MM.1S (cell line): ENCODE data around the gene LHPP.

Experiments used
- DNase-seq: peaks from one replicate; pipeline ENCODE4 v3.0.0-alpha.2; 2015
- H2AFZ ChIP-seq: fragments of 300-600 bp; sonication (generic); 2 replicates; pipeline ENCODE4 v1.6.0; 2016; ENCODE audit warnings: antibody characterized with exemption, low read length
- H3F3A ChIP-seq: fragments of 300-600 bp; sonication (generic); 2 replicates; pipeline ENCODE4 v1.6.1; 2016; ENCODE audit warnings: mild to moderate bottlenecking, antibody characterized with exemption, low read length, moderate library complexity, mixed read lengths; ENCODE audit not compliant: insufficient read depth
- H3K27ac ChIP-seq: fragments of 300-600 bp; sonication (generic); 2 replicates; pipeline ENCODE4 v1.5.1; 2016; ENCODE audit warnings: mild to moderate bottlenecking, low read length
- H3K27me3 ChIP-seq: fragments of 300-600 bp; sonication (generic); replicated peaks from 2 replicates; pipeline ENCODE4 v1.6.0; 2016; ENCODE audit warnings: low read length; ENCODE audit not compliant: insufficient read depth
- H3K36me3 ChIP-seq: fragments of 300-600 bp; sonication (generic); replicated peaks from 2 replicates; pipeline ENCODE4 v1.6.1; 2016; ENCODE audit warnings: mild to moderate bottlenecking, low read length, mixed read lengths; ENCODE audit not compliant: insufficient read depth
- H3K4me1 ChIP-seq: fragments of 300-600 bp; sonication (generic); 2 replicates; pipeline ENCODE4 v1.6.1; 2016; ENCODE audit warnings: low read length, mixed read lengths
- H3K4me2 ChIP-seq: fragments of 300-600 bp; sonication (generic); 2 replicates; pipeline ENCODE4 v1.6.0; 2016; ENCODE audit warnings: low read depth, low read length
- H3K4me3 ChIP-seq: fragments of 300-600 bp; sonication (generic); 2 replicates; pipeline ENCODE4 v1.5.1; 2016; ENCODE audit warnings: low read length, mixed read lengths
- H3K79me2 ChIP-seq: fragments of 300-600 bp; sonication (generic); 2 replicates; pipeline ENCODE4 v1.6.1; 2016; ENCODE audit warnings: mixed run types, low read length, mixed read lengths
- H3K9ac ChIP-seq: fragments of 300-600 bp; sonication (generic); 2 replicates; pipeline ENCODE4 v1.6.1; 2016; ENCODE audit warnings: low read length, mixed read lengths
- H3K9me2 ChIP-seq: fragments of 300-600 bp; sonication (generic); replicated peaks from 2 replicates; pipeline ENCODE4 v1.6.1; 2016; ENCODE audit warnings: mild to moderate bottlenecking, low read length, mixed read lengths; ENCODE audit not compliant: insufficient read depth
- H3K9me3 ChIP-seq: fragments of 300-600 bp; sonication (generic); replicated peaks from 2 replicates; pipeline ENCODE4 v1.6.1; 2016; ENCODE audit warnings: mild to moderate bottlenecking, low read length, mixed read lengths; ENCODE audit not compliant: insufficient read depth
- H4K20me1 ChIP-seq: fragments of 300-600 bp; sonication (generic); 2 replicates; pipeline ENCODE4 v1.6.1; 2016; ENCODE audit warnings: mild to moderate bottlenecking, low read length, moderate library complexity, mixed read lengths; ENCODE audit not compliant: insufficient read depth
- EZH2 ChIP-seq: fragments of 300-600 bp; sonication (generic); optimal IDR thresholded peaks from 2 replicates; pipeline ENCODE3; 2017; ENCODE audit warnings: low read depth, mild to moderate bottlenecking, antibody characterized with exemption, low read length, mixed read lengths
- EZH2phosphoT487 ChIP-seq: fragments of 300-600 bp; sonication (generic); IDR thresholded peaks from 2 replicates; pipeline ENCODE4 v1.6.1; 2018; ENCODE audit warnings: antibody characterized with exemption, low read length
- TF ChIP-seq, protein P1 (sequence below): fragments of 300-600 bp; sonication (generic); IDR thresholded peaks from 2 replicates; pipeline ENCODE4 v1.5.1; 2016; ENCODE audit warnings: antibody characterized with exemption, low read length, mixed read lengths

Gene LHPP

DNA sequence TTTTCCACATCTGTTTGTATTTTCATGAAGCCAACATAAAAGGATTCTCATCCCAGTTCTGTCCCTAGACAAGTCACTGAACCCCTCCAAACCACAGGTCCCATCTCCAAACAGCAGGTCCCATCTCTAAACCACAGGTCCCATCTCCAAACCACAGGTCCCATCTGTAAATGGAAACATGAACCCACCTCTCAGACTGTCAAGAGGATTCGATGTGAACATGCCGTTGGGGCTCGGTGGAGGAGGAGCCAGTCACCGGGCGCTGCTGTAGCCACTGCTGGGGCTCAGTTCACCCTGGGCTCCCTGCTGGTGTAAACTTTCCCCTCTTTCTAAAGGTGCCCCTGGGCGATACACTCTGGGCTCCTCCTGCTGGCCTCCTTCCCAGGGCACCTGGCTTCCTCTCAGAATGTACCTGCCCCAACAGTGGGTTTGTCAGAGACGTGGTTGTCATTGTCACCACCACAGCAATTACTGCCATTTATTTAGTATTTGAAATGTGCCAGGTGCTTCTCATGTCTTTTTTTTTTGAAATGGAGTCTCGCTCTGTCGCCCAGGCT, 13.0 kb downstream of the LHPP start:
- Histone ChIP-seq H2AFZ (no peak overlapping the region), H4K20me1 (no peaks in the 10 kb centered on the region), H3K27me3 (no peaks in the 10 kb centered on the region), H3F3A (no peaks in the 10 kb centered on the region), H3K4me3 (no peak overlapping the region), H3K4me2 (no peak overlapping the region), H3K36me3 (no peaks in the 10 kb centered on the region), H3K27ac (no peak overlapping the region), H3K9me3 (no peaks in the 10 kb centered on the region), H3K79me2 (no peaks in the 10 kb centered on the region), H3K4me1 (no peaks in the 10 kb centered on the region), H3K9me2 (no peaks in the 10 kb centered on the region), H3K9ac (no peak overlapping the region)
- no peak for DNase-seq
- TF ChIP-seq, protein P1, sequence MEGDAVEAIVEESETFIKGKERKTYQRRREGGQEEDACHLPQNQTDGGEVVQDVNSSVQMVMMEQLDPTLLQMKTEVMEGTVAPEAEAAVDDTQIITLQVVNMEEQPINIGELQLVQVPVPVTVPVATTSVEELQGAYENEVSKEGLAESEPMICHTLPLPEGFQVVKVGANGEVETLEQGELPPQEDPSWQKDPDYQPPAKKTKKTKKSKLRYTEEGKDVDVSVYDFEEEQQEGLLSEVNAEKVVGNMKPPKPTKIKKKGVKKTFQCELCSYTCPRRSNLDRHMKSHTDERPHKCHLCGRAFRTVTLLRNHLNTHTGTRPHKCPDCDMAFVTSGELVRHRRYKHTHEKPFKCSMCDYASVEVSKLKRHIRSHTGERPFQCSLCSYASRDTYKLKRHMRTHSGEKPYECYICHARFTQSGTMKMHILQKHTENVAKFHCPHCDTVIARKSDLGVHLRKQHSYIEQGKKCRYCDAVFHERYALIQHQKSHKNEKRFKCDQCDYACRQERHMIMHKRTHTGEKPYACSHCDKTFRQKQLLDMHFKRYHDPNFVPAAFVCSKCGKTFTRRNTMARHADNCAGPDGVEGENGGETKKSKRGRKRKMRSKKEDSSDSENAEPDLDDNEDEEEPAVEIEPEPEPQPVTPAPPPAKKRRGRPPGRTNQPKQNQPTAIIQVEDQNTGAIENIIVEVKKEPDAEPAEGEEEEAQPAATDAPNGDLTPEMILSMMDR, result no peak
- TF ChIP-seq EZH2phosphoT487 (no peak), EZH2 (no peak)

DNA sequence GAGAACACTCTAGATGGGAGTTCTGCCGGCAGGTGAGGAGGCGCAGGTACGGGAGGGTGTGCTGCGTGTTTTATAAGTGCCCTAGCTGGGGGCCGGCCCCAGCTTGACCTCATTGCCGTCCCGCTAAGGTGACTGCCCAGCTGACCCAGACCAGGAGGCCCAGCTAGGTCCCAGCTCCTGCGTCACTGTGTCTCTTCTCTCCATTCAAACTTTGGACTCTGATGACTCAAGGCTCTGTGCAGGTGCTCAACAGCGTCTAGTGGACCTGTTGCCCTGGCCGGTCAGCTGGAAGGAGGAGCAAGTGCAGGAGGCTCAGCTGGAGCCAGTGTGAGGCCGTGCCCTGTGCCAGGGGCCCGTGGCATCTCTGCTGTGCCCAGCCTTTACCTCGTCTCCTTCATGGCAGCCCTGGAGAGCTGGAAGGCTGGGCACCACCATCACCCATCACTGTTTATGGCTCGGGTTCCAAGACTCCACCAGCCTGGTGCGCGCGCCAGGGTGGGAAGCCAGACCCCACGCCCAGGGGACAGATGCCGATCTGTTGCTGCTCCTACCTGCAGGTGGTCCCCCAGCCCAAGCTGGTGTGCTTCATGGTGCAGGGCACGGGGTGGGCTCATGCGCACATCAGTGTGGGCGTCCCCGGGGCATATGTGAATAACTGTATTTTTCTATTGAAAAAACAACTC, 14.6 kb downstream of the LHPP start:
- TF ChIP-seq, protein P1, result no peak
- TF ChIP-seq EZH2phosphoT487 (no peak), EZH2 (no peak)
- Histone ChIP-seq H2AFZ (no peak overlapping the region), H3K9me2 (no peaks in the 10 kb centered on the region), H3K27me3 (no peaks in the 10 kb centered on the region), H3K4me1 (no peaks in the 10 kb centered on the region), H3F3A (no peaks in the 10 kb centered on the region), H3K9ac (no peak overlapping the region), H3K4me2 (no peak overlapping the region), H4K20me1 (no peaks in the 10 kb centered on the region), H3K4me3 (no peak overlapping the region), H3K36me3 (no peaks in the 10 kb centered on the region), H3K27ac (no peak overlapping the region), H3K79me2 (no peaks in the 10 kb centered on the region), H3K9me3 (no peaks in the 10 kb centered on the region)
- DNase-seq, result no peak

DNA sequence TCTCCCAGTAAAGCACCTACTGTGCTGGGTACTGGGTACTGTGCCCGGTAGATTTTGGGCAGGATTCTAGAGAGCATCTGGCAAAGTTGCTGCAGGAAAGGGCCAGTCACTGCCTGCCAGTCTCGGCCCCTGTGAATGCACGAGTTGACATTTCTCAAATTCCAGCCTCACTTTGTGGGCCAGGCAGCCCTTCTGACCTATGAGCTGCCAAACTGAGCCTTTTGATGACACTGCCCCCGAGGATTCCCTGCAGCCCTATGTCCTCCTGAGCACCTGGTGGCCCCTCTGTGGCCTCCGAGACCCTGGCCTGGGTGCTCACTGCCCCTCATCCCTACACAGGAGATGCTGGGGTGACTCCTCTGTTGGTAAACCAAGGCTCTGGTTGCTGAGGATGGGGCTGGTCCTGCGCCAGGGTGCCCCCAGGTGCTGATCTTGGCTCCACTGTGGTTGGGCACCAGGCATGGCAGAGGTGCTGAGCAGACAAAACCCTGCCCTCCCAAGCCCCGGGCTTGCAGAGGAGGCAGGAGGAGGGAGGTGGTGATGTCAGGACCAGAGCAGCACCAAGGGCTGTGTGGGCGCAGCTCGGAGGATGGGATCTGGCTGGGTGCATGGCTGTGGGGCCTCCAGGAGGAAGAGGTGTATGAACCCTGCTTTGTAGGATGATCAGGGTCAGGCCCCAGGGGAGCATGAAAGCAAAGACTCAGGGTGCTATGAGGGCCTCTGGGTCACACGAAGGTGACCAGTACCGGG, 16.2 kb downstream of the LHPP start:
- TF ChIP-seq EZH2 (no peak), EZH2phosphoT487 (no peak)
- TF ChIP-seq, protein P1, result no peak
- Histone ChIP-seq H3K4me2 (no peak overlapping the region), H3K4me1 (no peaks in the 10 kb centered on the region), H3K9ac (no peak overlapping the region), H2AFZ (no peak overlapping the region), H3K79me2 (no peaks in the 10 kb centered on the region), H3K9me3 (no peaks in the 10 kb centered on the region), H3K27me3 (no peaks in the 10 kb centered on the region), H3K9me2 (no peaks in the 10 kb centered on the region), H3K4me3 (no peak overlapping the region), H3K36me3 (no peaks in the 10 kb centered on the region), H4K20me1 (no peaks in the 10 kb centered on the region), H3K27ac (no peak overlapping the region), H3F3A (no peaks in the 10 kb centered on the region)
- no peak for DNase-seq
